ENCODE results near the gene TAMM41. TPM values are rescaled to one million over a fixed set of nuclear protein-coding genes. Genes with fewer than 3 reads are reported as not detected.
"Not testable (repeated sequence)": the region's sequence is repeated elsewhere in the genome, so short reads cannot be mapped to it uniquely, and the experiment has no call there.

The TAMM41 gene
- 27.2 TPM for polyA plus RNA-seq (2013, experiment 1 of 2)
- polyA plus RNA-seq (2013, experiment 2 of 2) = 24.6 TPM

GRCh38 chr3:11846281-11847266 lies at the start of gene TAMM41:
Gene TAMM41 (minus strand): TSS chr3:11846885. CDS start chr3:11846636, 249 bp downstream.
- no peaks in the 10 kb centered on the region for H3K9me3 ChIP-seq (ENCODE audit: control insufficient read depth, low read length)
- H3K4me3 ChIP-seq (ENCODE audit: extremely low read depth, insufficient read depth, low read length, poor library complexity, severe bottlenecking) = peak within 1 kb of the TSS; percentile 90
- no peaks in the 10 kb centered on the region for H3K4me1 ChIP-seq (ENCODE audit: control insufficient read depth, insufficient read depth, low read length, poor library complexity, severe bottlenecking)
- WGBS, 2 experiments (ENCODE audit: insufficient coverage in 2 of 2) = 2 to 4% methylated on average over 54 to 68 of the region's 71 CpGs
- H3K27ac ChIP-seq (ENCODE audit: low read depth, low read length, severe bottlenecking) = peak within 1 kb of the TSS; percentile 30
- peaks cover 30% of the 10 kb centered on the region for H3K36me3 ChIP-seq (ENCODE audit: control insufficient read depth, insufficient read depth, low read length)

- H3K4me1 ChIP-seq (ENCODE audit: control insufficient read depth, insufficient read depth, low read length, poor library complexity, severe bottlenecking) = no peaks in the 10 kb centered on the region
- WGBS, 2 experiments (ENCODE audit: insufficient coverage in 2 of 2) = 68 to 76% methylated on average over 3 to 4 of the region's 5 CpGs
- H3K36me3 ChIP-seq (ENCODE audit: control insufficient read depth, insufficient read depth, low read length) = no peaks in the 10 kb centered on the region
- no peak overlapping the region for H3K27ac ChIP-seq (ENCODE audit: low read depth, low read length, severe bottlenecking)
- H3K4me3 ChIP-seq (ENCODE audit: extremely low read depth, insufficient read depth, low read length, poor library complexity, severe bottlenecking) = no peak overlapping the region
- no peaks in the 10 kb centered on the region for H3K9me3 ChIP-seq (ENCODE audit: control insufficient read depth, low read length)
Observed at GRCh38 chr3:11878837-11879236, 32.2 kb upstream of the TAMM41 start.

- H3K9me3 ChIP-seq (ENCODE audit: control insufficient read depth, low read length); H3K4me1 ChIP-seq (ENCODE audit: control insufficient read depth, insufficient read depth, low read length, poor library complexity, severe bottlenecking); H3K27ac ChIP-seq (ENCODE audit: low read depth, low read length, severe bottlenecking); H3K36me3 ChIP-seq (ENCODE audit: control insufficient read depth, insufficient read depth, low read length); H3K4me3 ChIP-seq (ENCODE audit: extremely low read depth, insufficient read depth, low read length, poor library complexity, severe bottlenecking): not testable (repeated sequence)
- no CpG with 5 or more reads among the region's 1 CpG for WGBS, 2 experiments (ENCODE audit: insufficient coverage in 2 of 2)
Observed at GRCh38 chr3:11874707-11875106, 28.0 kb upstream of the TAMM41 start.

DNA sequence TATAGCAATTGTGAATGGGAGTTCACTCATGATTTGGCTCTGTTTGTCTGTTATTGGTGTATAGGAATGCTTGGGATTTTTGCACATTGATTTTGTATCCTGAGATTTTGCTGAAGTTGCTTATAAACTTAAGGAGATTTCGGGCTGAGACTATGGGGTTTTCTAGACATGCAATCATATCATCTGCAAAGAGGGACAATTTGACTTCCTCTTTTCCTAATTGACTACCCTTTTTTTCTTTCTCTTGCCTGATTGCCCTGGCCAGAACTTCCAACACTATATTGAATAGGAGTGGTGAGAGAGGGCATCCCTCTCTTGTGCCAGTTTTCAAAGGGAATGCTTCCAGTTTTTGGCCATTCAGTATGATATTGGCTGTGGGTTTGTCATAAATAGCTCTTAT lies 17.1 kb upstream of the TAMM41 start:
- H3K9me3 ChIP-seq (ENCODE audit: control insufficient read depth, low read length); H3K4me3 ChIP-seq (ENCODE audit: extremely low read depth, insufficient read depth, low read length, poor library complexity, severe bottlenecking); H3K36me3 ChIP-seq (ENCODE audit: control insufficient read depth, insufficient read depth, low read length); H3K4me1 ChIP-seq (ENCODE audit: control insufficient read depth, insufficient read depth, low read length, poor library complexity, severe bottlenecking); H3K27ac ChIP-seq (ENCODE audit: low read depth, low read length, severe bottlenecking): not testable (repeated sequence)
- WGBS, 2 experiments (ENCODE audit: insufficient coverage in 2 of 2) = no CpG with 5 or more reads among the region's 1 CpG

GRCh38 chr3:11862584-11862983 lies 15.9 kb upstream of the TAMM41 start:
- H3K4me3 ChIP-seq (ENCODE audit: extremely low read depth, insufficient read depth, low read length, poor library complexity, severe bottlenecking); H3K4me1 ChIP-seq (ENCODE audit: control insufficient read depth, insufficient read depth, low read length, poor library complexity, severe bottlenecking); H3K9me3 ChIP-seq (ENCODE audit: control insufficient read depth, low read length); H3K36me3 ChIP-seq (ENCODE audit: control insufficient read depth, insufficient read depth, low read length); H3K27ac ChIP-seq (ENCODE audit: low read depth, low read length, severe bottlenecking): not testable (repeated sequence)
- WGBS, 2 experiments (ENCODE audit: insufficient coverage in 2 of 2) = 100% methylated on average over 1 of the region's 2 CpGs; no CpG with 5 or more reads in 1 of the 2 experiments

DNA sequence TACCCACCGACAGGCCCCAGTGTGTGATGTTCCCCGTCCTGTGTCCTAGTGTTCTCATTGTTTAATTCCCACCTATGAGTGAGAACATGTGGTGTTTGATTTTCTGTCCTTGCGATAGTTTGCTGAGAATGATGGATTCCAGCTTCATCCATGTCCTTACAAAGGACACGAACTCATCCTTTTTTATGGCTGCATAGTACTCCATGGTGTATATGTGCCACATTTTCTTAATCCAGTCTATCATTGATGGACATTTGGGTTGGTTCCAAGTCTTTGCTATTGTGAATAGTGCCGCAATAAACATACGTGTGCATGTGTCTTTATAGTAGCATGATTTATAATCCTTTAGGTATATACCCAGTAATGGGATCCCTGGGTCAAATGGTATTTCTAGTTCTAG lies 15.5 kb upstream of the TAMM41 start:
- H3K27ac ChIP-seq (ENCODE audit: low read depth, low read length, severe bottlenecking); H3K9me3 ChIP-seq (ENCODE audit: control insufficient read depth, low read length); H3K4me1 ChIP-seq (ENCODE audit: control insufficient read depth, insufficient read depth, low read length, poor library complexity, severe bottlenecking); H3K36me3 ChIP-seq (ENCODE audit: control insufficient read depth, insufficient read depth, low read length); H3K4me3 ChIP-seq (ENCODE audit: extremely low read depth, insufficient read depth, low read length, poor library complexity, severe bottlenecking): not testable (repeated sequence)
- WGBS, 2 experiments (ENCODE audit: insufficient coverage in 2 of 2) = no CpG with 5 or more reads among the region's 6 CpGs

- no CpG with 5 or more reads among the region's 1 CpG for WGBS, 2 experiments (ENCODE audit: insufficient coverage in 2 of 2)
- H3K4me3 ChIP-seq (ENCODE audit: extremely low read depth, insufficient read depth, low read length, poor library complexity, severe bottlenecking); H3K36me3 ChIP-seq (ENCODE audit: control insufficient read depth, insufficient read depth, low read length); H3K9me3 ChIP-seq (ENCODE audit: control insufficient read depth, low read length); H3K4me1 ChIP-seq (ENCODE audit: control insufficient read depth, insufficient read depth, low read length, poor library complexity, severe bottlenecking); H3K27ac ChIP-seq (ENCODE audit: low read depth, low read length, severe bottlenecking): not testable (repeated sequence)
Observed at GRCh38 chr3:11860213-11860612, 13.5 kb upstream of the TAMM41 start.

- no peaks in the 10 kb centered on the region for H3K9me3 ChIP-seq (ENCODE audit: control insufficient read depth, low read length)
- WGBS, 2 experiments (ENCODE audit: insufficient coverage in 2 of 2) = 78 to 80% methylated on average over 4 to 5 of the region's 5 CpGs
- H3K36me3 ChIP-seq (ENCODE audit: control insufficient read depth, insufficient read depth, low read length) = no peaks in the 10 kb centered on the region
- no peaks in the 10 kb centered on the region for H3K4me1 ChIP-seq (ENCODE audit: control insufficient read depth, insufficient read depth, low read length, poor library complexity, severe bottlenecking)
- H3K4me3 ChIP-seq (ENCODE audit: extremely low read depth, insufficient read depth, low read length, poor library complexity, severe bottlenecking) = no peak overlapping the region
- no peak overlapping the region for H3K27ac ChIP-seq (ENCODE audit: low read depth, low read length, severe bottlenecking)
Observed at GRCh38 chr3:11853450-11853849, 6.8 kb upstream of the TAMM41 start.

DNA sequence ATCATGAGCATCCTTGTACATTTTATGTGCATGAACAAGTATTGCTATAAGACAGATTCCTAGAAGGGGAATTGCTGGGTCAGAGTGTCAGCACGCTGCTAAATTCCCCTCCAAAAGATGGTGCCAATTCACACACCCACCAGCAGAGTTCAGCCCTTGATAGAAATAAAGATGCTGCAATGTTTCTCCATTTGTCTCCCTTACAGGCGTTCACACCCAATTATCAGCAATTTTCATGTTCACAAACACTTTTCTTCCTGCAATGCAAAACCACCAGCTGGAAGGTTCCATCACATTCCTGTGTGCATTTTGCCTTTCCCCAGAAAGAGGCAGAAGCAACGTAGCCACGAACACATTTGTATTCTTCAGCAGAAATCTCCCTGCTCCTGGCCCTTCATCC lies 3.3 kb upstream of the TAMM41 start:
- Histone ChIP-seq H3K27ac (ENCODE audit: low read depth, low read length, severe bottlenecking) (no peak overlapping the region), H3K4me3 (ENCODE audit: extremely low read depth, insufficient read depth, low read length, poor library complexity, severe bottlenecking) (no peak overlapping the region), H3K36me3 (ENCODE audit: control insufficient read depth, insufficient read depth, low read length) (no peaks in the 10 kb centered on the region), H3K9me3 (ENCODE audit: control insufficient read depth, low read length) (no peaks in the 10 kb centered on the region), H3K4me1 (ENCODE audit: control insufficient read depth, insufficient read depth, low read length, poor library complexity, severe bottlenecking) (no peaks in the 10 kb centered on the region)
- 46 to 62% methylated on average over 4 of the region's 4 CpGs for WGBS, 2 experiments (ENCODE audit: insufficient coverage in 2 of 2)

DNA sequence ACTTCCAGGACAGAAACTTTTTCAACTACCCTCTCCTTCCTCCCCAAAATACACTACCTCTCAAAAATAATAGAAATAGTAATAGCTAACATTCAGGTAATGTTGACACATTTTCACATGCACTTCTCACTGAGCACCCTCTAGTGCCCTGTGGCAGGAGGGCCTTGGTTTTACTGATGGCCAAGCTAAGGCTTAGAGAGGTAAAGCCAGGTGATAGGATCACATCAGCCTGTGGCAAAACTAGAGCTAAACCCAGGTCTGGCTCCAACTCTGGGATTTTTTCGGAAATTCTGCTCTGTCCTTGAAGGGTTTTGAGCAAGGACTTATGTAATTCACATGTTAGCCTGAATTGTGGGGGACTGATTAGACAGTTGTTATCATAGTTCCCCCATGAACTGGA lies 922 bp upstream of the TAMM41 start:
- no peak overlapping the region for H3K4me3 ChIP-seq (ENCODE audit: extremely low read depth, insufficient read depth, low read length, poor library complexity, severe bottlenecking)
- WGBS, 2 experiments (ENCODE audit: insufficient coverage in 2 of 2) = 60 to 64% methylated on average over 1 of the region's 1 CpG
- no peak overlapping the region for H3K27ac ChIP-seq (ENCODE audit: low read depth, low read length, severe bottlenecking)
- peaks cover 21% of the 10 kb centered on the region for H3K36me3 ChIP-seq (ENCODE audit: control insufficient read depth, insufficient read depth, low read length)
- H3K4me1 ChIP-seq (ENCODE audit: control insufficient read depth, insufficient read depth, low read length, poor library complexity, severe bottlenecking) = no peaks in the 10 kb centered on the region
- H3K9me3 ChIP-seq (ENCODE audit: control insufficient read depth, low read length) = no peaks in the 10 kb centered on the region

DNA sequence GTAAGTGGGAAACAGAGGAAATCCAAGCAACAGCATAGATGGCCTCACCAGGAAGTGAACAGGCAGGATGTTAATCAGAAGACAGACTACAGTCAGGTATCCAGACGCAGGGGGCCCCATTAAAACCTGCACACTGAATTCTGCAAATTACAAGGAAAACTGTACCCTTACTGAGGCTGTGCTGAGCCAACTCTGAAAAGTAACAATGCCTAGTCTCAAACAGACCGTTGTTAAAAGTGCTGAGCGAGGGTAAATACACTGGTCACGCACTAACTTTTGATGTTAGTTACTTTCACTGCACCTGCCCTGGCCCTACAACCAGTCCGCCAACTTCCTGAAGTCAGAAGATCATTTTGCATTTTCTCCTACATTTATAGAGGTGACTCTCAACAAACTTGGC lies 1.0 kb downstream of the TAMM41 start:
- WGBS, 2 experiments (ENCODE audit: insufficient coverage in 2 of 2) = 56 to 69% methylated on average over 5 of the region's 5 CpGs
- Histone ChIP-seq H3K36me3 (ENCODE audit: control insufficient read depth, insufficient read depth, low read length) (peaks cover 39% of the 10 kb centered on the region), H3K9me3 (ENCODE audit: control insufficient read depth, low read length) (no peaks in the 10 kb centered on the region), H3K4me1 (ENCODE audit: control insufficient read depth, insufficient read depth, low read length, poor library complexity, severe bottlenecking) (no peaks in the 10 kb centered on the region), H3K4me3 (ENCODE audit: extremely low read depth, insufficient read depth, low read length, poor library complexity, severe bottlenecking) (peak overlapping the region; percentile 90), H3K27ac (ENCODE audit: low read depth, low read length, severe bottlenecking) (no peak overlapping the region)

All from mesodermal cell (in vitro differentiated cells).